C4-2B (cell line): ENCODE measurements around the gene ACSL3.

Source experiments
- ZFX ChIP-seq: fragments of 450-650 bp; IDR thresholded peaks from 2 replicates; pipeline ENCODE4 v1.6.1; 2017
- TF ChIP-seq, protein P1 (sequence below): fragments of 450-650 bp; conservative IDR thresholded peaks from 2 replicates; pipeline ENCODE4 v1.5.1; 2017; ENCODE audit warnings: mild to moderate bottlenecking

DNA sequence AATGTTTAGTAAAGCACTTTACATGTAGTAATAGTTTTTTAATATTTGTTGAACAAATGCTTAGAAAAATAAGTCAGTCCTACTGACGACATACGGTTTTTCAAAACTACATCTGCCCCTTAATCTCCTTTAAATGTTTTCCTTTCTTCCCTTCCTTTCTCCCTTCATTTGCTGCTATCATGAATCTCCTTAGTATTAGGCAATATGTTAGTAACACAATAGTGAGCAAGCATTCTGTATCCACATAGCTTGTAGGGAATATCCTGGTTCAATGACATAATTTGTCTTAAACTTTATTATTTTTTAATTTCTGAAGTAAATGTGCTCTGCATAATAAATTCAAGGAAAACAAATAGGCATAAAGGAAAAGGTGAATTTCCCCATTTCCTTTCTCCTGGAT, 79.1 kb downstream of the ACSL3 start:
- TF ChIP-seq, protein P1, sequence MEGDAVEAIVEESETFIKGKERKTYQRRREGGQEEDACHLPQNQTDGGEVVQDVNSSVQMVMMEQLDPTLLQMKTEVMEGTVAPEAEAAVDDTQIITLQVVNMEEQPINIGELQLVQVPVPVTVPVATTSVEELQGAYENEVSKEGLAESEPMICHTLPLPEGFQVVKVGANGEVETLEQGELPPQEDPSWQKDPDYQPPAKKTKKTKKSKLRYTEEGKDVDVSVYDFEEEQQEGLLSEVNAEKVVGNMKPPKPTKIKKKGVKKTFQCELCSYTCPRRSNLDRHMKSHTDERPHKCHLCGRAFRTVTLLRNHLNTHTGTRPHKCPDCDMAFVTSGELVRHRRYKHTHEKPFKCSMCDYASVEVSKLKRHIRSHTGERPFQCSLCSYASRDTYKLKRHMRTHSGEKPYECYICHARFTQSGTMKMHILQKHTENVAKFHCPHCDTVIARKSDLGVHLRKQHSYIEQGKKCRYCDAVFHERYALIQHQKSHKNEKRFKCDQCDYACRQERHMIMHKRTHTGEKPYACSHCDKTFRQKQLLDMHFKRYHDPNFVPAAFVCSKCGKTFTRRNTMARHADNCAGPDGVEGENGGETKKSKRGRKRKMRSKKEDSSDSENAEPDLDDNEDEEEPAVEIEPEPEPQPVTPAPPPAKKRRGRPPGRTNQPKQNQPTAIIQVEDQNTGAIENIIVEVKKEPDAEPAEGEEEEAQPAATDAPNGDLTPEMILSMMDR, result no peak
- no peak for TF ChIP-seq ZFX
